ENCODE data around the gene RPLP2.

RPLP2 gene

DNA sequence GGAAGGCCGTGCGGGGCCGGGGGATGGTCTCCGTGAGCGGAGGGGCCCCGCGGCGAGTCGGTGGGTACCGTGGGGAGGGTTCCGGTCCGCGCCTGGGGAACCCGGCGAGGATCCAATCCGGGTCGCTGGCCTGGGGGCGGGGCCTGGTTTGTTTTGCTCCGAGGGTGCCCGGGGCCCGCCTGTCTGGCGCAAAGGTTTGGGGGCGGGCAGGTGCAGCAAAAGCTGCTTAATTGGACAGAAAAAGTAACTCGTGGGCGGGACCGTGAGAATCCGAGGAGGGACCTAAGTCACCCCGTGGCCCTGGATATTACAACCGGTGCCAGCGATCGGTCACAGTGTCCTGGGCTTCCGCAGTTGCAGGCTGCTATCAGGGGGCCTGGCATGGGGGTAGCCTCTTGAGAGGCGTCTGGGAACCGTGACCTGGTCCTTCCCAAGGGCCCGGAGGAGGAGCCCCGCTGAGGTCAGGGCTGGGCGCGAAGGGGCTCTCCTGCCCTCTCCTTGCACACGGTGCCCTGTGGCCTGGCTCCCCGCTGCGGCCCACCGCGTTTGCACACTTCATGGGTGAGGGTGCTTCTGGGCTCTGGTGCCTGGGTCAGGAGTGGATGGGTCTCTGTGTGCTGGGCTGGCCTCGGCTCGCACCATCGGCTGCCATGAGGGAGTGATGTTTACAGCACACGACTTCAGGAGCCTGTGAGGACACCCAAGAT lies 10.3 kb downstream of the RPLP2 start (continued):
- TF ChIP-seq KLF1 (tag by site-specific recombination; IDR thresholded peaks at IDR 0.05) (0 out of 2 replicates have a peak, but pooled peaks have one; percentile 17), SP3 (tag by site-specific recombination; IDR thresholded peaks at IDR 0.05) (peak; percentile 74), ZNF23 (tag by site-specific recombination; IDR thresholded peaks at IDR 0.05; ENCODE audit: borderline replicate concordance) (no peak), ZNF423 (tag by site-specific recombination; IDR thresholded peaks at IDR 0.05) (0 out of 2 replicates have a peak, but pooled peaks have one; percentile 21), TRIM28 (IDR thresholded peaks at IDR 0.05; ENCODE audit: borderline replicate concordance, low read length) (no peak), SALL2 (tag by site-specific recombination; IDR thresholded peaks at IDR 0.05; ENCODE audit: borderline replicate concordance) (no peak), ZNF335 (tag by site-specific recombination; conservative IDR thresholded peaks at IDR 0.05) (peak; percentile 97), RBAK (tag by site-specific recombination; IDR thresholded peaks at IDR 0.05) (no peak), ZIC2 (tag by site-specific recombination; IDR thresholded peaks at IDR 0.05) (peak; percentile 60), ZNF311 (tag by site-specific recombination; IDR thresholded peaks at IDR 0.05; ENCODE audit: borderline replicate concordance) (no peak), SCRT1 (tag by site-specific recombination; IDR thresholded peaks at IDR 0.05; ENCODE audit: borderline replicate concordance) (no peak), ZNF350 (tag by site-specific recombination; IDR thresholded peaks at IDR 0.05) (no peak), ZNF391 (tag by site-specific recombination; IDR thresholded peaks at IDR 0.05; ENCODE audit: borderline replicate concordance, low read depth) (no peak), ZNF664 (tag by site-specific recombination; IDR thresholded peaks at IDR 0.05) (no peak), EGR2 (tag by site-specific recombination; IDR thresholded peaks at IDR 0.05; ENCODE audit: low read depth) (0 out of 2 replicates have a peak, but pooled peaks have one; percentile 18), ZNF785 (tag by site-specific recombination; IDR thresholded peaks at IDR 0.05) (no peak), TCF7L2 (IDR thresholded peaks at IDR 0.05; ENCODE audit: borderline replicate concordance, low read depth, low read length) (no peak), MEIS1 (CRISPR knock-in tag; IDR thresholded peaks at IDR 0.05; ENCODE audit: borderline replicate concordance) (no peak), ZNF211 (tag by site-specific recombination; IDR thresholded peaks at IDR 0.05; ENCODE audit: low read depth) (no peak), ZNF621 (tag by site-specific recombination; IDR thresholded peaks at IDR 0.05) (no peak), ZBTB20 (tag by site-specific recombination; IDR thresholded peaks at IDR 0.05) (peak; percentile 58; the same call in 1 of the 2 replicates)
- TF ChIP-seq, protein P1, sequence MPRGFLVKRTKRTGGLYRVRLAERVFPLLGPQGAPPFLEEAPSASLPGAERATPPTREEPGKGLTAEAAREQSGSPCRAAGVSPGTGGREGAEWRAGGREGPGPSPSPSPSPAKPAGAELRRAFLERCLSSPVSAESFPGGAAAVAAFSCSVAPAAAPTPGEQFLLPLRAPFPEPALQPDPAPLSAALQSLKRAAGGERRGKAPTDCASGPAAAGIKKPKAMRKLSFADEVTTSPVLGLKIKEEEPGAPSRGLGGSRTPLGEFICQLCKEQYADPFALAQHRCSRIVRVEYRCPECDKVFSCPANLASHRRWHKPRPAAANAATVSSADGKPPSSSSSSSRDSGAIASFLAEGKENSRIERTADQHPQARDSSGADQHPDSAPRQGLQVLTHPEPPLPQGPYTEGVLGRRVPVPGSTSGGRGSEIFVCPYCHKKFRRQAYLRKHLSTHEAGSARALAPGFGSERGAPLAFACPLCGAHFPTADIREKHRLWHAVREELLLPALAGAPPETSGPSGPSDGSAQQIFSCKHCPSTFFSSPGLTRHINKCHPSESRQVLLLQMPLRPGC (tag by site-specific recombination; IDR thresholded peaks at IDR 0.05): no peak
- TF ChIP-seq, protein P2, sequence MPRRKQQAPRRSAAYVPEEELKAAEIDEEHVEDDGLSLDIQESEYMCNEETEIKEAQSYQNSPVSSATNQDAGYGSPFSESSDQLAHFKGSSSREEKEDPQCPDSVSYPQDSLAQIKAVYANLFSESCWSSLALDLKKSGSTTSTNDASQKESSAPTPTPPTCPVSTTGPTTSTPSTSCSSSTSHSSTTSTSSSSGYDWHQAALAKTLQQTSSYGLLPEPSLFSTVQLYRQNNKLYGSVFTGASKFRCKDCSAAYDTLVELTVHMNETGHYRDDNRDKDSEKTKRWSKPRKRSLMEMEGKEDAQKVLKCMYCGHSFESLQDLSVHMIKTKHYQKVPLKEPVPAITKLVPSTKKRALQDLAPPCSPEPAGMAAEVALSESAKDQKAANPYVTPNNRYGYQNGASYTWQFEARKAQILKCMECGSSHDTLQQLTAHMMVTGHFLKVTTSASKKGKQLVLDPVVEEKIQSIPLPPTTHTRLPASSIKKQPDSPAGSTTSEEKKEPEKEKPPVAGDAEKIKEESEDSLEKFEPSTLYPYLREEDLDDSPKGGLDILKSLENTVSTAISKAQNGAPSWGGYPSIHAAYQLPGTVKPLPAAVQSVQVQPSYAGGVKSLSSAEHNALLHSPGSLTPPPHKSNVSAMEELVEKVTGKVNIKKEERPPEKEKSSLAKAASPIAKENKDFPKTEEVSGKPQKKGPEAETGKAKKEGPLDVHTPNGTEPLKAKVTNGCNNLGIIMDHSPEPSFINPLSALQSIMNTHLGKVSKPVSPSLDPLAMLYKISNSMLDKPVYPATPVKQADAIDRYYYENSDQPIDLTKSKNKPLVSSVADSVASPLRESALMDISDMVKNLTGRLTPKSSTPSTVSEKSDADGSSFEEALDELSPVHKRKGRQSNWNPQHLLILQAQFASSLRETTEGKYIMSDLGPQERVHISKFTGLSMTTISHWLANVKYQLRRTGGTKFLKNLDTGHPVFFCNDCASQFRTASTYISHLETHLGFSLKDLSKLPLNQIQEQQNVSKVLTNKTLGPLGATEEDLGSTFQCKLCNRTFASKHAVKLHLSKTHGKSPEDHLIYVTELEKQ (tag by site-specific recombination; IDR thresholded peaks at IDR 0.05; ENCODE audit: borderline replicate concordance): no peak
- TF ChIP-seq, protein P3, sequence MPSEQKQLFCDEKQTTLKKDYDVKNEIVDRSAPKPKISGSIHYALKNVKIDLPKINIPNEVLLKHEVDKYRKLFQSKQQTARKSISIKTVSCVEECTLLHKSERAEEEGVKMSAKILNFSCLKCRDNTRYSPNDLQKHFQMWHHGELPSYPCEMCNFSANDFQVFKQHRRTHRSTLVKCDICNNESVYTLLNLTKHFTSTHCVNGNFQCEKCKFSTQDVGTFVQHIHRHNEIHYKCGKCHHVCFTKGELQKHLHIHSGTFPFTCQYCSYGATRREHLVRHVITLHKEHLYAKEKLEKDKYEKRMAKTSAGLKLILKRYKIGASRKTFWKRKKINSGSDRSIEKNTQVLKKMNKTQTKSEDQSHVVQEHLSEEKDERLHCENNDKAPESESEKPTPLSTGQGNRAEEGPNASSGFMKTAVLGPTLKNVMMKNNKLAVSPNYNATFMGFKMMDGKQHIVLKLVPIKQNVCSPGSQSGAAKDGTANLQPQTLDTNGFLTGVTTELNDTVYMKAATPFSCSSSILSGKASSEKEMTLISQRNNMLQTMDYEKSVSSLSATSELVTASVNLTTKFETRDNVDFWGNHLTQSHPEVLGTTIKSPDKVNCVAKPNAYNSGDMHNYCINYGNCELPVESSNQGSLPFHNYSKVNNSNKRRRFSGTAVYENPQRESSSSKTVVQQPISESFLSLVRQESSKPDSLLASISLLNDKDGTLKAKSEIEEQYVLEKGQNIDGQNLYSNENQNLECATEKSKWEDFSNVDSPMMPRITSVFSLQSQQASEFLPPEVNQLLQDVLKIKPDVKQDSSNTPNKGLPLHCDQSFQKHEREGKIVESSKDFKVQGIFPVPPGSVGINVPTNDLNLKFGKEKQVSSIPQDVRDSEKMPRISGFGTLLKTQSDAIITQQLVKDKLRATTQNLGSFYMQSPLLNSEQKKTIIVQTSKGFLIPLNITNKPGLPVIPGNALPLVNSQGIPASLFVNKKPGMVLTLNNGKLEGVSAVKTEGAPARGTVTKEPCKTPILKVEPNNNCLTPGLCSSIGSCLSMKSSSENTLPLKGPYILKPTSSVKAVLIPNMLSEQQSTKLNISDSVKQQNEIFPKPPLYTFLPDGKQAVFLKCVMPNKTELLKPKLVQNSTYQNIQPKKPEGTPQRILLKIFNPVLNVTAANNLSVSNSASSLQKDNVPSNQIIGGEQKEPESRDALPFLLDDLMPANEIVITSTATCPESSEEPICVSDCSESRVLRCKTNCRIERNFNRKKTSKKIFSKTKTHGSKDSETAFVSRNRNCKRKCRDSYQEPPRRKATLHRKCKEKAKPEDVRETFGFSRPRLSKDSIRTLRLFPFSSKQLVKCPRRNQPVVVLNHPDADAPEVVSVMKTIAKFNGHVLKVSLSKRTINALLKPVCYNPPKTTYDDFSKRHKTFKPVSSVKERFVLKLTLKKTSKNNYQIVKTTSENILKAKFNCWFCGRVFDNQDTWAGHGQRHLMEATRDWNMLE (tag by site-specific recombination; conservative IDR thresholded peaks at IDR 0.05; ENCODE audit: low read depth): no peak
- TF ChIP-seq, protein P4, sequence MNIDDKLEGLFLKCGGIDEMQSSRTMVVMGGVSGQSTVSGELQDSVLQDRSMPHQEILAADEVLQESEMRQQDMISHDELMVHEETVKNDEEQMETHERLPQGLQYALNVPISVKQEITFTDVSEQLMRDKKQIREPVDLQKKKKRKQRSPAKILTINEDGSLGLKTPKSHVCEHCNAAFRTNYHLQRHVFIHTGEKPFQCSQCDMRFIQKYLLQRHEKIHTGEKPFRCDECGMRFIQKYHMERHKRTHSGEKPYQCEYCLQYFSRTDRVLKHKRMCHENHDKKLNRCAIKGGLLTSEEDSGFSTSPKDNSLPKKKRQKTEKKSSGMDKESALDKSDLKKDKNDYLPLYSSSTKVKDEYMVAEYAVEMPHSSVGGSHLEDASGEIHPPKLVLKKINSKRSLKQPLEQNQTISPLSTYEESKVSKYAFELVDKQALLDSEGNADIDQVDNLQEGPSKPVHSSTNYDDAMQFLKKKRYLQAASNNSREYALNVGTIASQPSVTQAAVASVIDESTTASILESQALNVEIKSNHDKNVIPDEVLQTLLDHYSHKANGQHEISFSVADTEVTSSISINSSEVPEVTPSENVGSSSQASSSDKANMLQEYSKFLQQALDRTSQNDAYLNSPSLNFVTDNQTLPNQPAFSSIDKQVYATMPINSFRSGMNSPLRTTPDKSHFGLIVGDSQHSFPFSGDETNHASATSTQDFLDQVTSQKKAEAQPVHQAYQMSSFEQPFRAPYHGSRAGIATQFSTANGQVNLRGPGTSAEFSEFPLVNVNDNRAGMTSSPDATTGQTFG (tag by site-specific recombination; IDR thresholded peaks at IDR 0.05; ENCODE audit: borderline replicate concordance): no peak
- TF ChIP-seq, protein P5, sequence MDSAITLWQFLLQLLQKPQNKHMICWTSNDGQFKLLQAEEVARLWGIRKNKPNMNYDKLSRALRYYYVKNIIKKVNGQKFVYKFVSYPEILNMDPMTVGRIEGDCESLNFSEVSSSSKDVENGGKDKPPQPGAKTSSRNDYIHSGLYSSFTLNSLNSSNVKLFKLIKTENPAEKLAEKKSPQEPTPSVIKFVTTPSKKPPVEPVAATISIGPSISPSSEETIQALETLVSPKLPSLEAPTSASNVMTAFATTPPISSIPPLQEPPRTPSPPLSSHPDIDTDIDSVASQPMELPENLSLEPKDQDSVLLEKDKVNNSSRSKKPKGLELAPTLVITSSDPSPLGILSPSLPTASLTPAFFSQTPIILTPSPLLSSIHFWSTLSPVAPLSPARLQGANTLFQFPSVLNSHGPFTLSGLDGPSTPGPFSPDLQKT (IDR thresholded peaks at IDR 0.05; ENCODE audit: borderline replicate concordance, low read depth, low read length): no peak

All from HEK293 (cell line).